Choroid plexus epithelial cell (primary cell): Measurements from ENCODE around the gene SYMPK.

Experiments used
- DNase-seq: peaks from one replicate; pipeline ENCODE4 v3.0.0-alpha.2; 2010; ENCODE audit warnings: low read depth
- H3K4me3 ChIP-seq: 2 replicates; pipeline ENCODE4 v1.5.1; 2011; ENCODE audit warnings: low read depth, mild to moderate bottlenecking, control low read depth, low read length, moderate library complexity
- TF ChIP-seq, protein P1 (sequence below): conservative IDR thresholded peaks from 2 replicates; pipeline ENCODE4 v1.5.1; 2011; ENCODE audit warnings: low read depth, mild to moderate bottlenecking, control low read depth, inconsistent platforms, low read length, moderate library complexity

Gene SYMPK

GRCh38 chr19:45767881-45768654, 94.9 kb downstream of the SYMPK start:
- DNase-seq, result peak; percentile 81
- TF ChIP-seq, protein P1, sequence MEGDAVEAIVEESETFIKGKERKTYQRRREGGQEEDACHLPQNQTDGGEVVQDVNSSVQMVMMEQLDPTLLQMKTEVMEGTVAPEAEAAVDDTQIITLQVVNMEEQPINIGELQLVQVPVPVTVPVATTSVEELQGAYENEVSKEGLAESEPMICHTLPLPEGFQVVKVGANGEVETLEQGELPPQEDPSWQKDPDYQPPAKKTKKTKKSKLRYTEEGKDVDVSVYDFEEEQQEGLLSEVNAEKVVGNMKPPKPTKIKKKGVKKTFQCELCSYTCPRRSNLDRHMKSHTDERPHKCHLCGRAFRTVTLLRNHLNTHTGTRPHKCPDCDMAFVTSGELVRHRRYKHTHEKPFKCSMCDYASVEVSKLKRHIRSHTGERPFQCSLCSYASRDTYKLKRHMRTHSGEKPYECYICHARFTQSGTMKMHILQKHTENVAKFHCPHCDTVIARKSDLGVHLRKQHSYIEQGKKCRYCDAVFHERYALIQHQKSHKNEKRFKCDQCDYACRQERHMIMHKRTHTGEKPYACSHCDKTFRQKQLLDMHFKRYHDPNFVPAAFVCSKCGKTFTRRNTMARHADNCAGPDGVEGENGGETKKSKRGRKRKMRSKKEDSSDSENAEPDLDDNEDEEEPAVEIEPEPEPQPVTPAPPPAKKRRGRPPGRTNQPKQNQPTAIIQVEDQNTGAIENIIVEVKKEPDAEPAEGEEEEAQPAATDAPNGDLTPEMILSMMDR, result no peak
- H3K4me3 ChIP-seq, result peak overlapping the region; percentile 84

DNA sequence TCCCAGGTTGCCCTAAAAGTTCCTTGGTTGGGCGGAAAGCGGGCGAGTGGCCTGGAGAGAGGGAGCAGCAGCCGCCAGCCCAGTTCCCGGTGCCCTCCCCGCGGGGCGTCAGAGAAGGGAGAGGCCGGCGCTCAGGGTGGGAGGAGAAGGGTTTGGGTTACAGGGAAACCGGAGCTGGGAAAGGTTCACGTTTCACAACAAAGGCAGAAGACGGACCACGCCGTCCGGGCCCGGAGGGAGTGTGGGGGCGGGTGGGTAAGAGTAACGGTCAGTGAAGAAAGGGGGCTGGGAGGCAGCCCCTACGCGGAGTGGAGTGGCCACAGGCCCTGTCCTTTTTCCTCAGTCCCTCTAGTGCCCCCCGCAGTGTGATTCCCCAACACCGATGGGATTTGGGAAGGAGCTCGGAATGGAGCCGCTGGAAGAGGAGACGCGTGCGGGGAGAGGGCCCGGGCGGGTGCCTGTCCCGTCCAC, 95.5 kb downstream of the SYMPK start:
- DNase-seq, result peak; percentile 91
- peak overlapping the region; percentile 84 for H3K4me3 ChIP-seq
- TF ChIP-seq, protein P1, result no peak

DNA sequence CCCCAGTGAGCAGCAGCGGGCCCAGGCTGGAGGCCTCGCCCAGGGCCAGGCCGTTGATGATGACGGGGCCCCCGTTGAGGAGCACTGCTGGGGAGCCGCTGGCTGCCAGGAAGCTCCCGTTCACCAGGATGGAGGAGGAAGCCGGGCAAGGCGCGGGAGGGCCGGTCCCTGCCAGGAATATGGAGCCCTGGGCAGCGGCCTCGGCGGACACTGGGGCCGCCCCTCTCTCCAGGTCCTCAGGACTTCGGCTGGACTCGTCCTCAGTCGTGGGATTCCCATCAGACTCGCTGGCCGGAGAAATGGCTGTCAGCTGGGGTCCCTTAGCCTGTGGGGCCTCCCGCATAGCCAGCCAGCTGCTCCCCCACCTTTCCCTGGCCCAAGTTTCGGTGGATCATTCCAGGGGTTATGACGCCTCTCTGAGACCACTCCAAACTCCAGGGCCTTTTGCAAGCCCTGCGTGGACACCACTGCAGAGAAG, 96.0 kb downstream of the SYMPK start:
- DNase-seq, result peak; percentile 40
- H3K4me3 ChIP-seq, result peak overlapping the region; percentile 84
- TF ChIP-seq, protein P1, result no peak

GRCh38 chr19:45766296-45766868, 96.6 kb downstream of the SYMPK start:
- H3K4me3 ChIP-seq, result peak overlapping the region; percentile 84

DNA sequence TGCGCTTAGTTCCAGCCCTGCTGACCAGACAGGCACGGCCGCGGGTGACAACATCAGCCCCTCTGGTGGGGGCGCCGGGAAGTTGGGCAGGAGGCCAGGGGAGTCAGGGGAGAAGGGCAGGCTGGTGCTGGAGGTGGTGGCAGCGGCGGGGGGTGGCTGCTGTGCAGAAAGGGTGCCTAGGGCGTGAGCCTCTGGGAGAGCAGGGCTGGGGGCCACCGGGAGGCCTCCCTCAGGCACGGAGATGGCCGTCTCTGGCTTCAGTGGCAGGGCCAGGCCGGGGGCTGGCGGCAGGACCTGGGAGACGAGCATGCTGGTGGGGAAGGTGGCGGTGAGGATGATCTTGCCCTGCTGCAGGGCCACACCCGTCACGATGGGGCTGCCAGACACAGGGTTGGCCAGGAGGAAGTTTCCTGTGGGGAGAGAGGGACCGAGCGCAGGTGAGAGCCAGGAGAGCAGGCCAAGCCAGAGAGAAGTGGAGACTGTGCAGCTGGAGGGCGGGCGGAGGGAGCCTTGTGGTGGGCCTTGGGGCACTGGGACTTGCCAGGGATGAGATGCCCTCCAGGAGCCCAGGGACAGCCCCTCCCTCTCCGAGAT, 97.1 kb downstream of the SYMPK start:
- DNase-seq, result no peak
- TF ChIP-seq, protein P1, result no peak
- H3K4me3 ChIP-seq, result no peak overlapping the region

More at GRCh38 chr19:45766296-45766868, 96.6 kb downstream of the SYMPK start:
- no peak for DNase-seq
- TF ChIP-seq, protein P1, result no peak
